H1 (cell line): ENCODE data around the gene TAF3. TPM values are rescaled to one million over a fixed set of nuclear protein-coding genes. Genes with fewer than 3 reads are reported as not detected.

Experiments
- CTCF ChIA-PET: fragments of 300-600 bp; sonication (Branson Sonifier 250); formaldehyde crosslinking; loops from one replicate; lab custom pipeline; 2021; ENCODE audit not compliant: partially characterized antibody; lab: Charles Lee
- POLR2A ChIA-PET: fragments of 300-600 bp; sonication (Branson Sonifier 250); formaldehyde crosslinking; loops from one replicate; lab custom pipeline; 2021; ENCODE audit warnings: inconsistent platforms; ENCODE audit not compliant: partially characterized antibody; lab: Charles Lee
- DNase-seq, 2 experiments: peaks; one replicate each; pipeline versions ENCODE4 v3.0.0 to v3.0.0-alpha.2; 2010 to 2022; ENCODE audit warnings: low spot score in 2 of 2, low read depth in 1 of 2, mixed read lengths in 1 of 2
- FAIRE-seq: peaks from 2 replicates; lab custom pipeline; 2011; peaks lifted over from hg19 to GRCh38; lab: Jason Lieb, UNC
- H2AFZ ChIP-seq: 2 replicates; pipeline ENCODE4 v1.8.1; 2012; ENCODE audit warnings: low read length, inconsistent platforms
- H2AK5ac ChIP-seq: 2 replicates; pipeline ENCODE4 v1.6.1; 2013; ENCODE audit warnings: low read depth, low read length
- H2BK120ac ChIP-seq: replicated peaks from 2 replicates; pipeline ENCODE3; 2013; ENCODE audit warnings: low read depth, low read length, inconsistent platforms
- H2BK12ac ChIP-seq: 2 replicates; pipeline ENCODE4 v1.6.1; 2013; ENCODE audit warnings: low read depth, low read length
- H2BK15ac ChIP-seq: 2 replicates; pipeline ENCODE4 v1.6.1; 2013; ENCODE audit warnings: low read length
- H2BK20ac ChIP-seq: 2 replicates; pipeline ENCODE4 v1.6.1; 2013; ENCODE audit warnings: low read length
- H2BK5ac ChIP-seq: 2 replicates; pipeline ENCODE4 v1.6.1; 2013; ENCODE audit warnings: low read depth, low read length
- H3K14ac ChIP-seq: 2 replicates; pipeline ENCODE4 v1.6.1; 2013; ENCODE audit warnings: inconsistent platforms; ENCODE audit not compliant: insufficient read length
- H3K18ac ChIP-seq: 2 replicates; pipeline ENCODE4 v1.6.1; 2013; ENCODE audit warnings: low read length; ENCODE audit errors: extremely low read depth
- H3K23ac ChIP-seq: 2 replicates; pipeline ENCODE4 v1.6.1; 2013; ENCODE audit warnings: inconsistent platforms; ENCODE audit not compliant: insufficient read length
- H3K23me2 ChIP-seq: 2 replicates; pipeline ENCODE4 v1.6.1; 2013; ENCODE audit warnings: low read depth, low read length
- H3K27ac ChIP-seq: 2 replicates; pipeline ENCODE4 v1.6.1; 2011; ENCODE audit warnings: low read depth, low read length, inconsistent platforms
- H3K27me3 ChIP-seq, 4 experiments: replicated peaks in 1 of 4; 1 replicate in 1 of 4; 2 replicates in 3 of 4; pipeline versions ENCODE4 v1.6.1 to v1.8.1; 2011 to 2013; ENCODE audit warnings: low read length in 3 of 4, mild to moderate bottlenecking in 3 of 4, inconsistent platforms in 2 of 4, mixed read lengths in 2 of 4, moderate library complexity in 1 of 4; ENCODE audit not compliant: control insufficient read depth in 3 of 4, insufficient read depth in 3 of 4; ENCODE audit errors: extremely low read depth in 1 of 4
- H3K36me3 ChIP-seq, 4 experiments: 2 replicates each; pipeline versions ENCODE4 v1.6.1 to v1.8.1; 2011 to 2013; ENCODE audit warnings: mild to moderate bottlenecking in 4 of 4, low read length in 3 of 4, moderate library complexity in 2 of 4, control low read depth in 1 of 4, inconsistent platforms in 1 of 4; ENCODE audit not compliant: insufficient read depth in 4 of 4, control insufficient read depth in 2 of 4
- H3K4ac ChIP-seq: replicated peaks from 2 replicates; pipeline ENCODE3; 2013; ENCODE audit warnings: low read length, low read depth, mixed read lengths, inconsistent platforms; ENCODE audit not compliant: insufficient read length
- H3K4me1 ChIP-seq, 4 experiments: replicated peaks in 1 of 4; 1 replicate in 1 of 4; 2 replicates in 3 of 4; pipeline versions ENCODE4 v1.6.1 to v1.8.1; 2011 to 2013; ENCODE audit warnings: low read length in 3 of 4, inconsistent platforms in 2 of 4, mixed read lengths in 1 of 4; ENCODE audit not compliant: insufficient read depth in 4 of 4, control insufficient read depth in 3 of 4
- H3K4me2 ChIP-seq, 2 experiments: 2 replicates each; pipeline versions ENCODE4 v1.6.1 to v1.8.1; 2011 to 2013; ENCODE audit warnings: low read depth in 2 of 2, low read length in 2 of 2, control low read depth in 1 of 2, inconsistent platforms in 1 of 2, mild to moderate bottlenecking in 1 of 2; ENCODE audit not compliant: insufficient read depth in 1 of 2
- H3K4me3 ChIP-seq, 4 experiments: fragments of 200-600, 300-600 bp in 1 of 4; sonication (generic), shearing (Covaris generic), sonication (Bioruptor Twin) in 1 of 4; 2 replicates each; pipeline versions ENCODE4 v1.5.1 to v1.8.1; 2011 to 2016; ENCODE audit warnings: low read length in 4 of 4, low read depth in 3 of 4, control low read depth in 2 of 4, inconsistent platforms in 2 of 4, mild to moderate bottlenecking in 2 of 4, mixed read lengths in 1 of 4, moderate library complexity in 1 of 4; ENCODE audit not compliant: insufficient read depth in 2 of 4; ENCODE audit errors: extremely low read depth in 1 of 4
- H3K56ac ChIP-seq: replicated peaks from 2 replicates; pipeline ENCODE3; 2013; ENCODE audit warnings: low read depth, mild to moderate bottlenecking, mixed read lengths, low read length, inconsistent platforms; ENCODE audit not compliant: insufficient read length
- H3K79me1 ChIP-seq: 2 replicates; pipeline ENCODE4 v1.6.1; 2013; ENCODE audit warnings: low read depth, low read length, control low read depth
- H3K79me2 ChIP-seq, 2 experiments: 2 replicates each; pipeline versions ENCODE4 v1.6.1 to v1.8.1; 2012 to 2013; ENCODE audit warnings: low read length in 2 of 2, mild to moderate bottlenecking in 2 of 2, inconsistent platforms in 1 of 2; ENCODE audit not compliant: insufficient read depth in 2 of 2, control insufficient read depth in 1 of 2
- H3K9ac ChIP-seq, 4 experiments: replicated peaks in 1 of 4; 1 replicate in 1 of 4; 2 replicates in 3 of 4; pipeline versions ENCODE4 v1.6.1 to v1.8.1; 2011 to 2013; ENCODE audit warnings: low read depth in 3 of 4, low read length in 3 of 4, control low read depth in 2 of 4, mild to moderate bottlenecking in 2 of 4, moderate library complexity in 2 of 4, inconsistent platforms in 1 of 4; ENCODE audit errors: extremely low read depth in 1 of 4
- H3K9me3 ChIP-seq, 2 experiments: 2 replicates each; pipeline versions ENCODE4 v1.6.1 to v1.8.1; 2012 to 2013; ENCODE audit warnings: mild to moderate bottlenecking in 2 of 2, moderate library complexity in 2 of 2, control low read depth in 1 of 2, inconsistent platforms in 1 of 2, low read depth in 1 of 2, low read length in 1 of 2, mixed read lengths in 1 of 2; ENCODE audit not compliant: insufficient read depth in 2 of 2
- H4K20me1 ChIP-seq, 2 experiments: replicated peaks in 1 of 2; 2 replicates each; pipeline versions ENCODE3 to v1.8.1; 2011 to 2013; ENCODE audit warnings: inconsistent platforms in 2 of 2, low read length in 2 of 2, mild to moderate bottlenecking in 1 of 2; ENCODE audit not compliant: insufficient read depth in 2 of 2, control insufficient read depth in 1 of 2
- H4K5ac ChIP-seq: 2 replicates; pipeline ENCODE4 v1.6.1; 2013; ENCODE audit warnings: low read length, low read depth, mixed read lengths, inconsistent platforms; ENCODE audit not compliant: insufficient read length
- H4K8ac ChIP-seq: 2 replicates; pipeline ENCODE4 v1.8.0; 2013; ENCODE audit warnings: mild to moderate bottlenecking, moderate library complexity, low read length, inconsistent platforms; ENCODE audit not compliant: insufficient read depth; ENCODE audit errors: extremely low read depth
- H4K91ac ChIP-seq: replicated peaks from 2 replicates; pipeline ENCODE3; 2013; ENCODE audit warnings: low read length, mixed read lengths, inconsistent platforms; ENCODE audit not compliant: insufficient read length
- CBX5 ChIP-seq: fragments of 300-800, 300-1000 bp; sonication (generic); IDR thresholded peaks from 2 replicates; pipeline ENCODE4 v1.7.1; 2016; ENCODE audit warnings: antibody characterized with exemption, low read length, low read depth
- CTBP2 ChIP-seq: IDR thresholded peaks from 2 replicates; pipeline ENCODE4 v1.7.0; 2011; ENCODE audit warnings: borderline replicate concordance, mild to moderate bottlenecking, moderate library complexity, mixed read lengths, low read length; ENCODE audit not compliant: insufficient read depth, insufficient read length
- POLR2A ChIP-seq, 2 experiments: IDR thresholded peaks; 1 replicate in 1 of 2; 2 replicates in 1 of 2; pipeline ENCODE4 v1.6.1; 2011; ENCODE audit warnings: low read depth in 2 of 2, low read length in 2 of 2, mild to moderate bottlenecking in 2 of 2; ENCODE audit errors: control extremely low read depth in 1 of 2
- USF2 ChIP-seq: IDR thresholded peaks from 2 replicates; pipeline ENCODE4 v1.6.1; 2011; ENCODE audit warnings: low read length, improper control_type of control experiment
- WGBS, 2 experiments: shearing (Covaris generic) in 1 of 2; methylation state at CpG; one replicate each; pipeline versions ENCODE4 v1.1.6 to v1.1.7; 2013 to 2015; ENCODE audit warnings: low lambda C conversion rate in 2 of 2, mixed read lengths in 2 of 2, inconsistent platforms in 1 of 2, low coverage in 1 of 2, missing lambda C conversion rate in 1 of 2; ENCODE audit not compliant: insufficient replicate concordance in 2 of 2, insufficient coverage in 1 of 2, insufficient read length in 1 of 2; ENCODE audit errors: extremely low coverage in 1 of 2, missing lambda C conversion rate in 1 of 2; 5-methylcytosine and 5-hydroxymethylcytosine counted together
- polyA plus RNA-seq, 7 experiments: library from polyadenylated mRNA; depleted of rRNA in 3 of 7; stranded (reverse) in 5 of 7; unstranded in 2 of 7; fragments of >200 nt in 5 of 7; fragments of 200-250 nt in 2 of 7; gene quantifications; 1 replicate in 5 of 7; 2 replicates in 1 of 7; 4 replicates in 1 of 7; pipeline versions ENCODE4 v1.2.1 to v1.2.3, GENCODE V29; 2011 to 2013; ENCODE audit warnings: missing spikeins in 2 of 7, mixed read lengths in 2 of 7
- total RNA-seq: library from RNA; stranded (reverse); fragmentation: NEBNext Ultra II Directional; extraction: Animal tissue kit (Norgen Biotek cat#: 25700); gene quantifications from 2 replicates; pipeline ENCODE4 v1.2.1, GENCODE V29; 2021

The TAF3 gene
- total and polyA plus RNA-seq, 2 of the 8 experiments (the other 6 are each of a cell fraction or from before 2014, with no cell fraction given): 1.5 to 11.2 TPM

GRCh38 chr10:7890781-7891180 lies 72.5 kb downstream of the TAF3 start:
- Histone ChIP-seq H3K9ac (no peak overlapping the region), H3K23me2 (no peaks in the 10 kb centered on the region; the same call in 1 of the 2 replicates), H2BK12ac (no peak overlapping the region), H3K4me3 (no peak overlapping the region), H2BK5ac (no peak overlapping the region), H2AK5ac (no peak overlapping the region), H3K9me3 (no peaks in the 10 kb centered on the region), H3K79me2 (no peaks in the 10 kb centered on the region), H2BK120ac (no peak overlapping the region), H3K27me3 (no peaks in the 10 kb centered on the region; a peak in 1 of 7 replicates), H4K91ac (no peak overlapping the region), H3K36me3 (no peaks in the 10 kb centered on the region), H3K4me1 (peaks cover 0 to 3% (median 2%) of the 10 kb centered on the region in 4 experiments; a peak in 2 of 7 replicates), H2BK15ac (no peak overlapping the region), H4K8ac (no peak overlapping the region), H3K14ac (no peak overlapping the region), H3K18ac (no peak overlapping the region), H4K5ac (no peak overlapping the region), H3K56ac (no peak overlapping the region), H3K27ac (no peak overlapping the region), H3K23ac (no peak overlapping the region), H2BK20ac (no peak overlapping the region), H3K4ac (no peak overlapping the region), H4K20me1 (peaks cover 2 to 9% of the 10 kb centered on the region in 2 experiments), H2AFZ (no peak overlapping the region), H3K4me2 (no peak overlapping the region), H3K79me1 (peaks cover 2% of the 10 kb centered on the region; the same call in 1 of the 2 replicates)
- ChIA-PET CTCF (interaction anchor here (1.4 kb wide), 1 partner anchor 1412 kb away, joined by 3 read pairs; no protein-coding TSS in a partner anchor), POLR2A (no interaction called here)
- FAIRE-seq (no peak), DNase-seq (no peak)
- WGBS, 2 experiments: 94% methylated on average over 6 of the region's 6 CpGs; no CpG with 5 or more reads in 1 of the 2 experiments
- TF ChIP-seq CBX5 (no peak), CTBP2 (no peak), USF2 (no peak), POLR2A (IDR thresholded peaks at IDR 0.05; ENCODE audit: control extremely low read depth in 1 of 2, low read depth in 2 of 2, low read length in 2 of 2) (no peak)
